A673 (cell line): ENCODE results near the gene MAML2. TPM values are rescaled to one million over a fixed set of nuclear protein-coding genes. Genes with fewer than 3 reads are reported as not detected.

Experiments used
- BruUV-seq: library from RNA; stranded (reverse); fragments of 400-500 nt; replicated peaks from 2 replicates; lab custom pipeline; 2021; lab: Mats Ljungman, UMichigan
- CTCF ChIA-PET: fragments of 300-600 bp; sonication (Branson Sonifier 250); formaldehyde crosslinking; loops from one replicate; lab custom pipeline; 2022; ENCODE audit warnings: antibody characterized with exemption; lab: Charles Lee
- POLR2A ChIA-PET: fragments of 300-600 bp; sonication (Branson Sonifier 250); formaldehyde crosslinking; loops from one replicate; lab custom pipeline; 2022; ENCODE audit warnings: antibody characterized with exemption; ENCODE audit not compliant: low non-redundant PET; lab: Charles Lee
- DNase-seq: peaks from one replicate; pipeline ENCODE4 v3.0.0-alpha.2; 2015; ENCODE audit warnings: low spot score
- H3K27ac ChIP-seq: fragments of 200-600 bp; sonication (generic); 2 replicates; pipeline ENCODE4 v1.5.1; 2016; ENCODE audit warnings: mixed run types, low read depth, mild to moderate bottlenecking, mixed read lengths, antibody characterized with exemption, low read length; ENCODE audit not compliant: poor library complexity, severe bottlenecking
- H3K27me3 ChIP-seq: fragments of 200-600 bp; sonication (generic); replicated peaks from 2 replicates; pipeline ENCODE4 v1.6.1; 2017; ENCODE audit warnings: mixed run types, low read depth, mild to moderate bottlenecking, mixed read lengths, antibody characterized with exemption, low read length; ENCODE audit not compliant: insufficient read depth, poor library complexity
- H3K36me3 ChIP-seq: fragments of 200-600 bp; sonication (generic); 2 replicates; pipeline ENCODE4 v1.6.1; 2016; ENCODE audit warnings: mixed run types, mild to moderate bottlenecking, mixed read lengths, antibody characterized with exemption, low read length; ENCODE audit not compliant: insufficient read depth, poor library complexity, severe bottlenecking
- H3K4me1 ChIP-seq: fragments of 200-600 bp; sonication (generic); 2 replicates; pipeline ENCODE4 v1.6.1; 2017; ENCODE audit warnings: mixed run types, mild to moderate bottlenecking, mixed read lengths, antibody characterized with exemption, low read length; ENCODE audit not compliant: insufficient read depth, poor library complexity, severe bottlenecking
- H3K4me3 ChIP-seq: fragments of 200-600 bp; sonication (generic); 2 replicates; pipeline ENCODE4 v1.5.1; 2016; ENCODE audit warnings: low read depth, mixed run types, mild to moderate bottlenecking, mixed read lengths, low read length; ENCODE audit not compliant: poor library complexity, severe bottlenecking
- H3K9me3 ChIP-seq: fragments of 200-600 bp; sonication (generic); 2 replicates; pipeline ENCODE4 v1.6.1; 2016; ENCODE audit warnings: mixed run types, low read depth, mild to moderate bottlenecking, mixed read lengths, antibody characterized with exemption, low read length; ENCODE audit not compliant: poor library complexity, severe bottlenecking
- CTCF ChIP-seq: fragments of 300-800, 200-600 bp; sonication (generic); conservative IDR thresholded peaks from 2 replicates; pipeline ENCODE4 v1.5.1; 2017; ENCODE audit warnings: low read depth, mild to moderate bottlenecking, antibody characterized with exemption, low read length, moderate library complexity, mixed read lengths
- EZH2 ChIP-seq: fragments of 200-600 bp; sonication (generic); IDR thresholded peaks from 2 replicates; pipeline ENCODE4 v1.6.1; 2017; ENCODE audit warnings: borderline replicate concordance, low read depth, mild to moderate bottlenecking, mixed read lengths, antibody characterized with exemption, low read length; ENCODE audit not compliant: poor library complexity, severe bottlenecking
- intact Hi-C: fragments of 100-400 bp; cut with micrococcal nuclease; formaldehyde crosslinking; loops from one replicate; pipeline ENCODE4 v1.10.0; 2022; ENCODE audit not compliant: unreplicated experiment
- total RNA-seq: library from RNA; stranded (reverse); gene quantifications from 2 replicates; pipeline ENCODE4 v1.2.3, GENCODE V29; 2021

The MAML2 gene
- total RNA-seq, 1 experiment from 2014 or later = 6.4 TPM

DNA sequence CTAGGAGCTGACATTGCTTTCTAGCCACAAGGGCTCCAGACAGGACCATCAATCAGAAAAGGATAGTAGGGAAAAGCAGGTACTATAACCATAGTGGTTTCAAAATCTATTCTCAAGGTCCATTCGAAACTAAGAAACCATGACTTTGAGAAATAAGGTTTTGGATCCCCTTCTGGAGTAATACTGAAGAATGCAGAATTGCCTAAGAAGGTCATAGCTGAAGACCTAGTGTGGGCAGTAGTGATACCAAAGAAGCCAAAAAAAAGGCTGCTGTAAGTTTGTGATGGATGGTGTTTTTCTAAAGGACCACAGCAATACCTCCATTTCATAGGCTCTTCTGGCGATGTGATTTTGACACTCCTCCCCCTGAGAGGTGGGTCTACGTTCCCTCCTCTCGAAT, 163.1 kb downstream of the MAML2 start:
- no peaks in the 10 kb centered on the region for H3K4me1 ChIP-seq
- ChIA-PET CTCF (no interaction called here), POLR2A (no interaction called here)
- DNase-seq = no peak
- intact Hi-C loops = no loop called here
- no peak overlapping the region for H3K27ac ChIP-seq
- H3K4me3 ChIP-seq = no peak overlapping the region
- H3K9me3 ChIP-seq = no peaks in the 10 kb centered on the region
- TF ChIP-seq EZH2 = no peak
- TF ChIP-seq CTCF = no peak
- H3K27me3 ChIP-seq = no peaks in the 10 kb centered on the region
- H3K36me3 ChIP-seq = no peaks in the 10 kb centered on the region
- no TSS peak for BruUV-seq

DNA sequence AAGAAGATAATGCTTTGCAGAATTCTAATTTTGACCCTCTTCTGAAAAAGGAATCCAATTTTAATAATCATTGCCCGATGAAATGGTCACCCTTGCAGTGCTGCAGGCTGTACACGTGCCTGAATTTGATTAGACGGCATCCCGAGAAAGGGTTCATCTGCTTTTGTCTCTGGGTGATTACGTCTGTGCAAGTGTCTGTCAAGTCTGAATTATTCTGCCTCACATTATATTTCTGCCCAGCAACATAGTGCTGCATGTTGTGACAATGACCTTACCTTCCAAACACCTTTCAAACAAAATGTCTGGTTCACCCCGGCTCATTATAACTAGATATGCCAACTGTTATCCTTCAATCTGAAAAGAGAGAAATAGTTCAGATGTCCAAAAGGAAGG, 164.1 kb downstream of the MAML2 start:
- Histone ChIP-seq H3K4me1 (no peaks in the 10 kb centered on the region), H3K4me3 (no peak overlapping the region), H3K27ac (no peak overlapping the region), H3K27me3 (no peaks in the 10 kb centered on the region), H3K9me3 (no peaks in the 10 kb centered on the region), H3K36me3 (no peaks in the 10 kb centered on the region)
- POLR2A ChIA-PET = no interaction called here
- TF ChIP-seq EZH2 (no peak), CTCF (no peak)
- no TSS peak for BruUV-seq
- intact Hi-C loops = no loop called here
- DNase-seq = no peak
- CTCF ChIA-PET = no interaction called here

- Histone ChIP-seq H3K4me1 (no peaks in the 10 kb centered on the region), H3K9me3 (no peaks in the 10 kb centered on the region), H3K27me3 (no peaks in the 10 kb centered on the region), H3K27ac (no peak overlapping the region), H3K36me3 (no peaks in the 10 kb centered on the region), H3K4me3 (no peak overlapping the region)
- CTCF ChIA-PET = no interaction called here
- intact Hi-C loops = no loop called here
- POLR2A ChIA-PET = no interaction called here
- no TSS peak for BruUV-seq
- DNase-seq = no peak
- TF ChIP-seq CTCF (no peak), EZH2 (no peak)
Observed at GRCh38 chr11:96178049-96178886, 164.7 kb downstream of the MAML2 start.
